ENCODE data around the gene PTTG1. TPM values are rescaled to one million over a fixed set of nuclear protein-coding genes. Genes with fewer than 3 reads are reported as not detected.

The PTTG1 gene
- total RNA-seq, 4 donors from 2014 or later = 31.7 to 98.9 (median 49.9) TPM

GRCh38 chr5:160452795-160453194 lies 31.1 kb downstream of the PTTG1 start:
- Histone ChIP-seq H3K27ac (no peak overlapping the region), H3K27me3 (no peaks in the 10 kb centered on the region), H3K9me3 (no peaks in the 10 kb centered on the region), H3K36me3 (no peaks in the 10 kb centered on the region), H3K4me3 (no peak overlapping the region), H3K4me1 (peaks cover 11% of the 10 kb centered on the region)
- TF ChIP-seq POLR2A (IDR thresholded peaks at IDR 0.05) = no peak
- no peak for TF ChIP-seq CTCF (IDR thresholded peaks at IDR 0.05)
- TF ChIP-seq POLR2AphosphoS5 (IDR thresholded peaks at IDR 0.05) = no peak
- TF ChIP-seq EP300 (IDR thresholded peaks at IDR 0.05) = no peak
- 48% methylated on average over 6 of the region's 6 CpGs for WGBS
- no peak for DNase-seq (ENCODE audit: low spot score in 2 of 2)

- DNase-seq (ENCODE audit: low spot score in 2 of 2) = no peak
- Histone ChIP-seq H3K4me3 (no peak overlapping the region), H3K9me3 (no peaks in the 10 kb centered on the region), H3K27ac (no peak overlapping the region), H3K36me3 (no peaks in the 10 kb centered on the region), H3K4me1 (peaks cover 11% of the 10 kb centered on the region), H3K27me3 (no peaks in the 10 kb centered on the region)
- TF ChIP-seq CTCF (IDR thresholded peaks at IDR 0.05) = no peak
- 46% methylated on average over 1 of the region's 1 CpG for WGBS
Observed at GRCh38 chr5:160453751-160454150, 32.1 kb downstream of the PTTG1 start.

- Histone ChIP-seq H3K9me3 (no peaks in the 10 kb centered on the region), H3K27me3 (no peaks in the 10 kb centered on the region), H3K4me3 (no peak overlapping the region), H3K4me1 (peaks cover 11% of the 10 kb centered on the region), H3K36me3 (no peaks in the 10 kb centered on the region), H3K27ac (no peak overlapping the region)
- 73% methylated on average over 4 of the region's 4 CpGs for WGBS
- no peak for DNase-seq (ENCODE audit: low spot score in 2 of 2)
- TF ChIP-seq POLR2A (IDR thresholded peaks at IDR 0.05) (no peak), EP300 (IDR thresholded peaks at IDR 0.05) (no peak), POLR2AphosphoS5 (IDR thresholded peaks at IDR 0.05) (no peak), CTCF (IDR thresholded peaks at IDR 0.05) (no peak)
Observed at GRCh38 chr5:160455600-160455999, 33.9 kb downstream of the PTTG1 start.

GRCh38 chr5:160456480-160457177 lies 35.0 kb downstream of the PTTG1 start:
- TF ChIP-seq CTCF (IDR thresholded peaks at IDR 0.05) (no peak), POLR2AphosphoS5 (IDR thresholded peaks at IDR 0.05) (no peak), POLR2A (IDR thresholded peaks at IDR 0.05) (no peak), EP300 (IDR thresholded peaks at IDR 0.05) (no peak)
- no peak overlapping the region for H3K4me3 ChIP-seq
- 78% methylated on average over 9 of the region's 9 CpGs for WGBS
- H3K9me3 ChIP-seq = no peaks in the 10 kb centered on the region
- no peaks in the 10 kb centered on the region for H3K36me3 ChIP-seq
- DNase-seq (ENCODE audit: low spot score in 2 of 2) = no peak
- H3K27me3 ChIP-seq = no peaks in the 10 kb centered on the region
- no peak overlapping the region for H3K27ac ChIP-seq
- H3K4me1 ChIP-seq = peaks cover 11% of the 10 kb centered on the region

DNA sequence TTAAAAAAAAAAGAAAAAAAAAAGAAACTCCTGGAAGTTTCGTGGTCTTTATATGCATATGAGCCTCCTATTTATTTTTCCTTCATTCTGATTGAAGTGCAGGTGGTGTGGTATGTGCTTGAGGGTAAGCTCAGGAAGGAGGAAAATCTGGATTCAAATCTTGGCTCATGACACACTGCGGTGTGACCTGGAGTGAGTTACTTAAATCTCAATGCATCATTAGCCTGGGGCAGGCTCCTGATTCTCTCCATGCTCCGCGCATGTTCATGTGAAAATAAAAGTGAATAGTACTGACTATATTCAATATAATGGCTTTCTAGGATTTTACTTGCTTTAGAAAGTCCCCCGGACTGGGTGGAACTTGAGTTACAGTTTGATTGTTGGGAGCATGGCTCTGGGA lies 35.6 kb downstream of the PTTG1 start:
- Histone ChIP-seq H3K4me1 (peaks cover 11% of the 10 kb centered on the region), H3K27me3 (no peaks in the 10 kb centered on the region), H3K36me3 (no peaks in the 10 kb centered on the region), H3K9me3 (no peaks in the 10 kb centered on the region), H3K4me3 (no peak overlapping the region), H3K27ac (no peak overlapping the region)
- DNase-seq (ENCODE audit: low spot score in 2 of 2) = no peak
- 58% methylated on average over 5 of the region's 5 CpGs for WGBS
- TF ChIP-seq POLR2A (IDR thresholded peaks at IDR 0.05) = no peak
